Loucy (cell line): ENCODE results near the gene TAPBP.

Source experiments
- EZH2phosphoT487 ChIP-seq: fragments of 200-600 bp; IDR thresholded peaks from 2 replicates; pipeline ENCODE4 v1.6.1; 2018; ENCODE audit warnings: antibody characterized with exemption, mild to moderate bottlenecking, moderate library complexity, borderline replicate concordance
- TF ChIP-seq, protein P1 (sequence below): fragments of 200-600 bp; sonication (generic); conservative IDR thresholded peaks from 2 replicates; pipeline ENCODE4 v1.5.1; 2014; ENCODE audit warnings: mild to moderate bottlenecking, antibody characterized with exemption, low read length

- TF ChIP-seq, protein P1, sequence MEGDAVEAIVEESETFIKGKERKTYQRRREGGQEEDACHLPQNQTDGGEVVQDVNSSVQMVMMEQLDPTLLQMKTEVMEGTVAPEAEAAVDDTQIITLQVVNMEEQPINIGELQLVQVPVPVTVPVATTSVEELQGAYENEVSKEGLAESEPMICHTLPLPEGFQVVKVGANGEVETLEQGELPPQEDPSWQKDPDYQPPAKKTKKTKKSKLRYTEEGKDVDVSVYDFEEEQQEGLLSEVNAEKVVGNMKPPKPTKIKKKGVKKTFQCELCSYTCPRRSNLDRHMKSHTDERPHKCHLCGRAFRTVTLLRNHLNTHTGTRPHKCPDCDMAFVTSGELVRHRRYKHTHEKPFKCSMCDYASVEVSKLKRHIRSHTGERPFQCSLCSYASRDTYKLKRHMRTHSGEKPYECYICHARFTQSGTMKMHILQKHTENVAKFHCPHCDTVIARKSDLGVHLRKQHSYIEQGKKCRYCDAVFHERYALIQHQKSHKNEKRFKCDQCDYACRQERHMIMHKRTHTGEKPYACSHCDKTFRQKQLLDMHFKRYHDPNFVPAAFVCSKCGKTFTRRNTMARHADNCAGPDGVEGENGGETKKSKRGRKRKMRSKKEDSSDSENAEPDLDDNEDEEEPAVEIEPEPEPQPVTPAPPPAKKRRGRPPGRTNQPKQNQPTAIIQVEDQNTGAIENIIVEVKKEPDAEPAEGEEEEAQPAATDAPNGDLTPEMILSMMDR: no peak
- TF ChIP-seq EZH2phosphoT487: no peak
Observed at GRCh38 chr6:33278810-33279209, 35.1 kb downstream of the TAPBP start.
